ENCODE results near the gene DGCR6L.
A peak's percentile ranks its signal among the peaks of the same experiment; 100 is the strongest.
"Not testable (repeated sequence)": the region's sequence is repeated elsewhere in the genome, so short reads cannot be mapped to it uniquely, and the experiment has no call there.

DGCR6L gene

GRCh38 chr22:20321552-20322211 lies 1.8 kb upstream of the DGCR6L start:
- H3K36me3 ChIP-seq (ENCODE audit: control insufficient read depth in 1 of 2, insufficient read depth in 2 of 2, low read length in 2 of 2); H3K27ac ChIP-seq (ENCODE audit: low read length); H3K4me3 ChIP-seq (ENCODE audit: low read depth in 1 of 2, low read length in 2 of 2); H3K9me3 ChIP-seq (ENCODE audit: control insufficient read depth in 1 of 2, low read length in 2 of 2); H3K27me3 ChIP-seq (ENCODE audit: low read depth, low read length): not testable (repeated sequence)
- peaks cover 4 to 29% of the 10 kb centered on the region in 2 donors for H3K4me1 ChIP-seq (ENCODE audit: control insufficient read depth in 1 of 2, insufficient read depth in 2 of 2, low read length in 2 of 2)

GRCh38 chr22:20320659-20321551 lies 1.0 kb upstream of the DGCR6L start:
- Histone ChIP-seq H3K4me3 (ENCODE audit: low read depth in 1 of 2, low read length in 2 of 2) (peak overlapping the region; percentile 69 to 95), H3K27ac (ENCODE audit: low read length) (peak overlapping the region; percentile 56), H3K4me1 (ENCODE audit: control insufficient read depth in 1 of 2, insufficient read depth in 2 of 2, low read length in 2 of 2) (peaks cover 4 to 33% of the 10 kb centered on the region in 2 donors)
- not testable (repeated sequence) for H3K9me3 ChIP-seq (ENCODE audit: control insufficient read depth in 1 of 2, low read length in 2 of 2); H3K36me3 ChIP-seq (ENCODE audit: control insufficient read depth in 1 of 2, insufficient read depth in 2 of 2, low read length in 2 of 2); H3K27me3 ChIP-seq (ENCODE audit: low read depth, low read length)

DNA sequence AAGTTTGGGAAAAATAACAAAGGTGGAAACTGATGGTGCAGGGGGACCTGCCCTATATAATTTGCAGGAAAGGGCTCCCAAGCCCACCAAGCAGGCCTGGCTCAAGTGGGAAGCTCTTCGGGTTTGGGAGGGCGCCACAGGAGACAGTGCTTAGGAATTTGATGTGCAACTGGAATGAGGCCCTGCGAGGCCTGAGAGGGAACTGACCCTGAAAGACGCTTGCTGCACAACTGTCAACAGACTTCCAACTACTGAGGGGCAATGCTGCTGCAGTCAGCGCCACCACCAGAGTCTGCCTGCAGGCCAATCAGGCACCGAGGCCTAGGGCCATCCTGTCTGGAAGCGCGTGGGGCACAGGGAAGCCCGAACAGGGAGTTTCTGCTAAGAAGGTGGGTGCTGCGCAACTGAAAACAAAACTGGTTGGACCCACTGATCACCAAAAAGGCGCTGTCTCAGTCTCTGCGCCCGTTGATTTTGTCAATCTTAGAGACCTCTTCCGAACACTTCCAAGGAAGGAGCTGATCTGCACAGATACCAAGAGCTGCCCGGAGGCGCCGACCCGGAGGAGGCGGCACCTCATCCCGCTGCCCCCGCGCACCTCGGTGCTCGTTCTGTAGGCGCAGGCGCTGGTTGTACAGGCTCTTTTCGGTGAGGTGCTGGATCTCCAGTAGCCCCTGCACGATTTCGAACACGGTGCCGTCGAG lies 667 bp downstream of the DGCR6L start:
- Histone ChIP-seq H3K27me3 (ENCODE audit: low read depth, low read length) (no peaks in the 10 kb centered on the region), H3K27ac (ENCODE audit: low read length) (no peak overlapping the region), H3K4me3 (ENCODE audit: low read depth in 1 of 2, low read length in 2 of 2) (peak overlapping the region; percentile 69 to 95), H3K9me3 (ENCODE audit: control insufficient read depth in 1 of 2, low read length in 2 of 2) (no peaks in the 10 kb centered on the region), H3K36me3 (ENCODE audit: control insufficient read depth in 1 of 2, insufficient read depth in 2 of 2, low read length in 2 of 2) (no peaks in the 10 kb centered on the region), H3K4me1 (ENCODE audit: control insufficient read depth in 1 of 2, insufficient read depth in 2 of 2, low read length in 2 of 2) (peaks cover 4 to 33% of the 10 kb centered on the region in 2 donors)

GRCh38 chr22:20318043-20318688 lies 1.7 kb downstream of the DGCR6L start:
- H3K27ac ChIP-seq (ENCODE audit: low read length), result not testable (repeated sequence)

GRCh38 chr22:20317402-20318042 lies 2.3 kb downstream of the DGCR6L start:
- not testable (repeated sequence) for H3K4me3 ChIP-seq (ENCODE audit: low read depth in 1 of 2, low read length in 2 of 2); H3K27me3 ChIP-seq (ENCODE audit: low read depth, low read length); H3K36me3 ChIP-seq (ENCODE audit: control insufficient read depth in 1 of 2, insufficient read depth in 2 of 2, low read length in 2 of 2); H3K9me3 ChIP-seq (ENCODE audit: control insufficient read depth in 1 of 2, low read length in 2 of 2); H3K27ac ChIP-seq (ENCODE audit: low read length)
- peaks cover 4 to 33% of the 10 kb centered on the region in 2 donors for H3K4me1 ChIP-seq (ENCODE audit: control insufficient read depth in 1 of 2, insufficient read depth in 2 of 2, low read length in 2 of 2)

More at GRCh38 chr22:20318043-20318688, 1.7 kb downstream of the DGCR6L start:
- H3K36me3 ChIP-seq (ENCODE audit: control insufficient read depth in 1 of 2, insufficient read depth in 2 of 2, low read length in 2 of 2); H3K27me3 ChIP-seq (ENCODE audit: low read depth, low read length); H3K4me3 ChIP-seq (ENCODE audit: low read depth in 1 of 2, low read length in 2 of 2); H3K9me3 ChIP-seq (ENCODE audit: control insufficient read depth in 1 of 2, low read length in 2 of 2): not testable (repeated sequence)
- peaks cover 4 to 33% of the 10 kb centered on the region in 2 donors for H3K4me1 ChIP-seq (ENCODE audit: control insufficient read depth in 1 of 2, insufficient read depth in 2 of 2, low read length in 2 of 2)

DNA sequence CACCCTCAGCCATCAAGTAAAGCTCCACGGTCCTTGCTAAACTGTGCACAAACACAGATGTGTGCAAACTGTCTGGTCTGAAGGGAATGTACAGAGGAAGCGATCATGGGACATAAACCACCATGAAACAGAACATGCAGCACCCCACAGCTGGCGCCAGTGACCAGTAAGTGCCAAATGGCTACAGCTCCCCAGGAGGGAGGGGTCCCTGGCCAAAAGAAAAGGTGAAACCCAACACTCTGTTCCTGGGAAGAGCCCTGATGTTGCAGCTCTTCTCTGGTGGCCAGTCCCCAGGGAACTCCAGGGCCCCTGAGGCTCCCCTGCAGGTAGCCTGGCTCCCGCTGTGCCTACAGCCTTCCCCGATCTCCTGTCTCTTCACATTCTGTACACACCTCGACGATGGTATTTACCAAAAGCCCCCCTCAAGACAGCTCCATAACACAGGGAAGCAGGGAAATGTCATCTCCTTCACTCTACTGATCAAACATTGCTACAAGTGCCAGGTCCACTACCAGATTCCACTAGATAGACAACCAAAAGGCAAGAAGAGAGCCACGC lies 2.9 kb downstream of the DGCR6L start:
- Histone ChIP-seq H3K4me1 (ENCODE audit: control insufficient read depth in 1 of 2, insufficient read depth in 2 of 2, low read length in 2 of 2) (peaks cover 4 to 33% of the 10 kb centered on the region in 2 donors), H3K27me3 (ENCODE audit: low read depth, low read length) (no peaks in the 10 kb centered on the region), H3K27ac (ENCODE audit: low read length) (no peak overlapping the region)

GRCh38 chr22:20316217-20316843 lies 3.5 kb downstream of the DGCR6L start:
- H3K27me3 ChIP-seq (ENCODE audit: low read depth, low read length), result no peaks in the 10 kb centered on the region
- H3K4me3 ChIP-seq (ENCODE audit: low read depth in 1 of 2, low read length in 2 of 2), result no peak overlapping the region
- H3K9me3 ChIP-seq (ENCODE audit: control insufficient read depth in 1 of 2, low read length in 2 of 2), result no peaks in the 10 kb centered on the region
- no peak overlapping the region for H3K27ac ChIP-seq (ENCODE audit: low read length)
- H3K36me3 ChIP-seq (ENCODE audit: control insufficient read depth in 1 of 2, insufficient read depth in 2 of 2, low read length in 2 of 2), result peaks cover 0 to 4% of the 10 kb centered on the region in 2 donors
- H3K4me1 ChIP-seq (ENCODE audit: control insufficient read depth in 1 of 2, insufficient read depth in 2 of 2, low read length in 2 of 2), result peaks cover 4 to 28% of the 10 kb centered on the region in 2 donors

More for the DNA sequence above, 2.9 kb downstream of the DGCR6L start:
- Histone ChIP-seq H3K36me3 (ENCODE audit: control insufficient read depth in 1 of 2, insufficient read depth in 2 of 2, low read length in 2 of 2) (peaks cover 0 to 4% of the 10 kb centered on the region in 2 donors), H3K9me3 (ENCODE audit: control insufficient read depth in 1 of 2, low read length in 2 of 2) (no peaks in the 10 kb centered on the region), H3K4me3 (ENCODE audit: low read depth in 1 of 2, low read length in 2 of 2) (no peak overlapping the region)

DNA sequence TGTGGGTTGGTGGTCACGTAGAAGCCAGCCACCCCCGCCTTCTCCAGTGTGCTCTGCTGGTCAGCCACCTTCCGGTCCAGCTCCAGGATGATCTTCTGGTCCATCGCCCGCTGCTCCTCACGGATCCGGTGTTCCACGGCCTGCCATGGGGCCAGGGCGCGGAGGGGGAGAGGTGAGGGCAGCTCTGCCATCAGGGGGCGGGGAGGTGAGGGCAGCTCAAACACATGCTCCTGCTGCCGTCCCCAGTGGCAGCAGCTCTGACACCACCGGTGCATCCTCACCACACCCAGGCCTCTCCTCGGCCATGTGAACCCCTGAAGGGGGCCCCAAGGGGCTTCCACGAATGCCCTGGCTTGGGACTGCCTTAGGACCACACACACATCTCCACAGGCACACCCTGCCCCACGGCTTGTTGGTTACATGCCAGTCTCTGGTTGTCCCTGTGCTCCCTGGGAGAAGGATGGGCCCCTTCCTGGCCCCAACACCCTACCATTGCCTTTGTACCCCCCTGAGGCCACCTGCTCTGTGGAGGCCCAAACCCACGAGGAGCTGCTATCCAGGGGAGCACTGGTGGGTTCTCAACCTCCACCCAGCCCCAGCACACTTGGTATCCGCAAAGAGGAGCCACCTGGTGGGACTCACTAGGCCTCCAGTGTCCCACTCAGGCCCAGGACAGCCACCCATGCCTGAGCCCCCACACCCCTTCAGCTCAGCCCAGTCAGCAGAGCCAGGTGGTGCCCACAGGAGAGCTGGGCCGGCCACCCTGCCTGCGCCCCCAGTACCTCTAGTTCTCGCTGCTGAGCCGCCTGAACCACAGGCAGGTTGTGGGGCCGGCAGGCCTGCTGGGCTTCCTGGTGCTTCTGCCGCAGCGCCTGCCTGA lies 4.3 kb downstream of the DGCR6L start:
- H3K4me1 ChIP-seq (ENCODE audit: control insufficient read depth in 1 of 2, insufficient read depth in 2 of 2, low read length in 2 of 2), result peaks cover 4 to 22% of the 10 kb centered on the region in 2 donors
- H3K9me3 ChIP-seq (ENCODE audit: control insufficient read depth in 1 of 2, low read length in 2 of 2), result no peaks in the 10 kb centered on the region

DNA sequence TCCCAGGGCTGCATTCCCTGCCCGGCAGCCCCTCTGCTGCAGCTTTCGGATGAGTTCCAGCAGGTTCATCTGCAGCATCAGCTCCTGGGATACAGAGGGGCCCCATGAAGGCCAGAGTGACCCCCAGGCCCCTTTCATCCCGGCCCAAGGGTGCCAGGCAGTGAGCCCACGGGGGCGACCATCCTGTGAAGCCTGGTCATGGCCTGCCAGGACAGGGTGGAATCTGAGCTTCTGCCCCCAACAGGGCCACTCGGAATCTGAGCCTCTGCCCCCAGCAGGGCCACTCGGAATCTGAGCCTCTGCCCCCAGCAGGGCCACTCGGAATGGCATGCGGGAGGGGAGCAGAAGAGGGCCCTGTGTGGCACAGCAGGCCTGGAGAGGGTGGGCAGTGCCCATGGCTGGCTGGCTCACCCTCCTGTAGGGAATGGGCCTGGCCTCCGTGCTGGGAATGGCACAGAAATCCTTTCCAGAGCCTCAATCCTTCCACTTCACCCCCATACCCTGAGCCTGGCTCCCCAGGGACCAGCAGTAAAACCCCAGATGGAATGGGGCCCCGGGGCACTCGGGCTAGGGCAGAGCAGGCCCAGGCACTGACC lies 5.0 kb downstream of the DGCR6L start:
- not testable (repeated sequence) for H3K4me3 ChIP-seq (ENCODE audit: low read depth in 1 of 2, low read length in 2 of 2); H3K27ac ChIP-seq (ENCODE audit: low read length); H3K9me3 ChIP-seq (ENCODE audit: control insufficient read depth in 1 of 2, low read length in 2 of 2); H3K36me3 ChIP-seq (ENCODE audit: control insufficient read depth in 1 of 2, insufficient read depth in 2 of 2, low read length in 2 of 2); H3K27me3 ChIP-seq (ENCODE audit: low read depth, low read length)
- peaks cover 4 to 22% of the 10 kb centered on the region in 2 donors for H3K4me1 ChIP-seq (ENCODE audit: control insufficient read depth in 1 of 2, insufficient read depth in 2 of 2, low read length in 2 of 2)

More for the DNA sequence above, 4.3 kb downstream of the DGCR6L start:
- H3K36me3 ChIP-seq (ENCODE audit: control insufficient read depth in 1 of 2, insufficient read depth in 2 of 2, low read length in 2 of 2), result peaks cover 0 to 4% of the 10 kb centered on the region in 2 donors
- H3K27ac ChIP-seq (ENCODE audit: low read length), result no peak overlapping the region
- H3K27me3 ChIP-seq (ENCODE audit: low read depth, low read length), result no peaks in the 10 kb centered on the region
- H3K4me3 ChIP-seq (ENCODE audit: low read depth in 1 of 2, low read length in 2 of 2), result no peak overlapping the region

Data from muscle layer of duodenum (tissue), 2 donors.